ENCODE data around the gene MRPL55. TPM values are rescaled to one million over a fixed set of nuclear protein-coding genes. Genes with fewer than 3 reads are reported as not detected.
"Not testable (repeated sequence)": the region's sequence is repeated elsewhere in the genome, so short reads cannot be mapped to it uniquely, and the experiment has no call there.

The MRPL55 gene
- total RNA-seq, 1 donor from 2014 or later, result 43.2 TPM

- H3K36me3 ChIP-seq (ENCODE audit: control insufficient read depth, insufficient read depth, low read length), result no peaks in the 10 kb centered on the region
- DNase-seq (ENCODE audit: low read depth), result peak; percentile 47
- no peak for TF ChIP-seq CTCF (IDR thresholded peaks at IDR 0.05; ENCODE audit: insufficient read depth, low read length, severe bottlenecking)
- no peak for FAIRE-seq
- H3K4me3 ChIP-seq (ENCODE audit: low read depth, low read length), result no peak overlapping the region
- H3K27me3 ChIP-seq (ENCODE audit: control insufficient read depth, insufficient read depth, low read length), result no peaks in the 10 kb centered on the region
These were observed 11.3 kb upstream of the MRPL55 start for GRCh38 chr1:228120351-228120750.

GRCh38 chr1:228118040-228118439, 8.9 kb upstream of the MRPL55 start:
- no peak for TF ChIP-seq CTCF (IDR thresholded peaks at IDR 0.05; ENCODE audit: insufficient read depth, low read length, severe bottlenecking)
- Histone ChIP-seq H3K36me3 (ENCODE audit: control insufficient read depth, insufficient read depth, low read length) (no peaks in the 10 kb centered on the region), H3K4me3 (ENCODE audit: low read depth, low read length) (no peak overlapping the region), H3K27me3 (ENCODE audit: control insufficient read depth, insufficient read depth, low read length) (no peaks in the 10 kb centered on the region)
- DNase-seq (ENCODE audit: low read depth) (no peak), FAIRE-seq (no peak)

- H3K27me3 ChIP-seq (ENCODE audit: control insufficient read depth, insufficient read depth, low read length), result no peaks in the 10 kb centered on the region
- FAIRE-seq (no peak), DNase-seq (ENCODE audit: low read depth) (no peak)
- no peaks in the 10 kb centered on the region for H3K36me3 ChIP-seq (ENCODE audit: control insufficient read depth, insufficient read depth, low read length)
- no peak for TF ChIP-seq CTCF (IDR thresholded peaks at IDR 0.05; ENCODE audit: insufficient read depth, low read length, severe bottlenecking)
- no peak overlapping the region for H3K4me3 ChIP-seq (ENCODE audit: low read depth, low read length)
These were observed 8.2 kb upstream of the MRPL55 start for GRCh38 chr1:228117335-228117734.

- no peaks in the 10 kb centered on the region for H3K36me3 ChIP-seq (ENCODE audit: control insufficient read depth, insufficient read depth, low read length)
- FAIRE-seq (no peak), DNase-seq (ENCODE audit: low read depth) (no peak)
- no peak for TF ChIP-seq CTCF (IDR thresholded peaks at IDR 0.05; ENCODE audit: insufficient read depth, low read length, severe bottlenecking)
- H3K27me3 ChIP-seq (ENCODE audit: control insufficient read depth, insufficient read depth, low read length), result no peaks in the 10 kb centered on the region
- no peak overlapping the region for H3K4me3 ChIP-seq (ENCODE audit: low read depth, low read length)
These were observed 5.7 kb upstream of the MRPL55 start for GRCh38 chr1:228114827-228115226.

GRCh38 chr1:228112617-228113016, 3.5 kb upstream of the MRPL55 start:
- peaks cover 1% of the 10 kb centered on the region for H3K36me3 ChIP-seq (ENCODE audit: control insufficient read depth, insufficient read depth, low read length)
- TF ChIP-seq CTCF (IDR thresholded peaks at IDR 0.05; ENCODE audit: insufficient read depth, low read length, severe bottlenecking), result no peak
- no peak overlapping the region for H3K4me3 ChIP-seq (ENCODE audit: low read depth, low read length)
- H3K27me3 ChIP-seq (ENCODE audit: control insufficient read depth, insufficient read depth, low read length), result no peaks in the 10 kb centered on the region
- FAIRE-seq, result no peak
- no peak for DNase-seq (ENCODE audit: low read depth)

- DNase-seq (ENCODE audit: low read depth), result no peak
- Histone ChIP-seq H3K4me3 (ENCODE audit: low read depth, low read length) (no peak overlapping the region), H3K27me3 (ENCODE audit: control insufficient read depth, insufficient read depth, low read length) (no peaks in the 10 kb centered on the region), H3K36me3 (ENCODE audit: control insufficient read depth, insufficient read depth, low read length) (peaks cover 4% of the 10 kb centered on the region)
- TF ChIP-seq CTCF (IDR thresholded peaks at IDR 0.05; ENCODE audit: insufficient read depth, low read length, severe bottlenecking), result no peak
- FAIRE-seq, result no peak
These were observed 3.1 kb upstream of the MRPL55 start for GRCh38 chr1:228112167-228112566.

GRCh38 chr1:228111315-228111714, 2.2 kb upstream of the MRPL55 start:
- DNase-seq (ENCODE audit: low read depth); H3K4me3 ChIP-seq (ENCODE audit: low read depth, low read length); FAIRE-seq; H3K27me3 ChIP-seq (ENCODE audit: control insufficient read depth, insufficient read depth, low read length); H3K36me3 ChIP-seq (ENCODE audit: control insufficient read depth, insufficient read depth, low read length): not testable (repeated sequence)

Data from bronchial epithelial cell (primary cell).